Measurements from ENCODE around the gene CD164. TPM values are rescaled to one million over a fixed set of nuclear protein-coding genes. Genes with fewer than 3 reads are reported as not detected.

The CD164 gene
- total and polyA plus RNA-seq, 2 donors (not counting 3 experiments of a cell fraction or from before 2014, with no cell fraction given) = 116 to 172 TPM

- intact Hi-C loops (cut with micrococcal nuclease) (no loop called here), dilution Hi-C loops (cut with MboI; ENCODE audit: extremely low pct_ligation_motif_present, low sequenced_read_pairs) (no loop called here)
- CTCF ChIA-PET = no interaction called here
- no peak overlapping the region for H3K4me3 ChIP-seq (replicated peaks in 1 of 3; ENCODE audit: insufficient read depth in 1 of 3, low read depth in 1 of 3, low read length in 3 of 3)
- no peaks in the 10 kb centered on the region for H4K20me1 ChIP-seq (replicated peaks; ENCODE audit: control insufficient read depth, extremely low read depth, insufficient read depth, low read length)
- POLR2A ChIA-PET = no interaction called here
- H3K4me2 ChIP-seq (ENCODE audit: insufficient read depth, low read length) = no peak overlapping the region
- H3K27me3 ChIP-seq (ENCODE audit: control insufficient read depth in 2 of 2, insufficient read depth in 2 of 2, low read length in 2 of 2) = no peaks in the 10 kb centered on the region
- H3K4me1 ChIP-seq (ENCODE audit: control insufficient read depth, extremely low read depth, insufficient read depth, low read length) = no peaks in the 10 kb centered on the region
- no peak for FAIRE-seq
- H2AFZ ChIP-seq (ENCODE audit: low read depth, low read length) = no peak overlapping the region
- BruUV-seq (replicated peaks) = no TSS peak
- no peak overlapping the region for H3K27ac ChIP-seq (ENCODE audit: insufficient read depth, low read depth, low read length)
- no peaks in the 10 kb centered on the region for H3K79me2 ChIP-seq (ENCODE audit: control insufficient read depth, insufficient read depth, low read length)
- no peaks in the 10 kb centered on the region for H3K9me3 ChIP-seq (replicated peaks; ENCODE audit: control insufficient read depth, insufficient read depth, low read length)
- H3K36me3 ChIP-seq (ENCODE audit: control insufficient read depth in 2 of 2, extremely low read depth in 1 of 2, insufficient read depth in 2 of 2, low read length in 2 of 2) = no peaks in the 10 kb centered on the region
- DNase-seq (ENCODE audit: low read depth, low spot score) = no peak
- TF ChIP-seq GATA2 (IDR thresholded peaks at IDR 0.05; ENCODE audit: insufficient read depth, insufficient read length, low read depth, low read length) (no peak), CTCF (IDR thresholded peaks at IDR 0.05; ENCODE audit: extremely low read depth in 1 of 2, insufficient read depth in 1 of 2, low read depth in 1 of 2, low read length in 2 of 2) (no peak), JUN (IDR thresholded peaks at IDR 0.05; ENCODE audit: borderline replicate concordance, insufficient read depth, insufficient read length, low read depth) (no peak), POLR2A (IDR thresholded peaks at IDR 0.05; ENCODE audit: low read depth, low read length) (no peak)
- no peak overlapping the region for H3K9ac ChIP-seq (replicated peaks; ENCODE audit: extremely low read depth, insufficient read depth, low read length)
- no peaks in the 10 kb centered on the region for H3K9me1 ChIP-seq (replicated peaks; ENCODE audit: control insufficient read depth, extremely low read depth, insufficient read depth, low read length)
Observed at GRCh38 chr6:109342911-109343310, 39.4 kb downstream of the CD164 start.

- dilution Hi-C loops (cut with MboI; ENCODE audit: extremely low pct_ligation_motif_present, low sequenced_read_pairs) = no loop called here
- Histone ChIP-seq H2AFZ (ENCODE audit: low read depth, low read length) (no peak overlapping the region), H3K36me3 (ENCODE audit: control insufficient read depth in 2 of 2, extremely low read depth in 1 of 2, insufficient read depth in 2 of 2, low read length in 2 of 2) (no peaks in the 10 kb centered on the region), H3K9me1 (replicated peaks; ENCODE audit: control insufficient read depth, extremely low read depth, insufficient read depth, low read length) (no peaks in the 10 kb centered on the region), H3K4me3 (replicated peaks in 1 of 3; ENCODE audit: insufficient read depth in 1 of 3, low read depth in 1 of 3, low read length in 3 of 3) (no peak overlapping the region), H3K27me3 (ENCODE audit: control insufficient read depth in 2 of 2, insufficient read depth in 2 of 2, low read length in 2 of 2) (no peaks in the 10 kb centered on the region), H3K4me1 (ENCODE audit: control insufficient read depth, extremely low read depth, insufficient read depth, low read length) (no peaks in the 10 kb centered on the region), H3K79me2 (ENCODE audit: control insufficient read depth, insufficient read depth, low read length) (no peaks in the 10 kb centered on the region), H3K9ac (replicated peaks; ENCODE audit: extremely low read depth, insufficient read depth, low read length) (no peak overlapping the region), H3K9me3 (replicated peaks; ENCODE audit: control insufficient read depth, insufficient read depth, low read length) (no peaks in the 10 kb centered on the region), H4K20me1 (replicated peaks; ENCODE audit: control insufficient read depth, extremely low read depth, insufficient read depth, low read length) (no peaks in the 10 kb centered on the region), H3K27ac (ENCODE audit: insufficient read depth, low read depth, low read length) (no peak overlapping the region), H3K4me2 (ENCODE audit: insufficient read depth, low read length) (no peak overlapping the region)
- no peak for DNase-seq (ENCODE audit: low read depth, low spot score)
- POLR2A ChIA-PET = no interaction called here
- FAIRE-seq = no peak
- TF ChIP-seq FOS (IDR thresholded peaks at IDR 0.05; ENCODE audit: borderline replicate concordance, insufficient read depth, low read length) = no peak
- intact Hi-C loops (cut with micrococcal nuclease) = no loop called here
- no TSS peak for BruUV-seq (replicated peaks)
- CTCF ChIA-PET = no interaction called here
Observed at GRCh38 chr6:109342506-109342905, 39.8 kb downstream of the CD164 start.

All from endothelial cell of umbilical vein (primary cell).